ENCODE measurements around the gene B4GALT6. TPM values are rescaled to one million over a fixed set of nuclear protein-coding genes. Genes with fewer than 3 reads are reported as not detected.
A peak's percentile ranks its signal among the peaks of the same experiment; 100 is the strongest.

Gene B4GALT6
- total RNA-seq, 1 donor from 2014 or later = 7.4 TPM

GRCh38 chr18:31671951-31672350, 12.4 kb downstream of the B4GALT6 start:
- intact Hi-C loops (cut with DNase I) = no loop called here
- ATAC-seq (ENCODE audit: poor library complexity) (no peak), DNase-seq (no peak)

- no peak for ATAC-seq (ENCODE audit: poor library complexity)
- no peak for DNase-seq
- intact Hi-C loops (cut with DNase I) = no loop called here
These were observed 14.8 kb downstream of the B4GALT6 start for GRCh38 chr18:31669541-31669940.

- no peak for ATAC-seq (ENCODE audit: poor library complexity)
- no peak for DNase-seq
- intact Hi-C loops (cut with DNase I) = no loop called here
These were observed 17.2 kb downstream of the B4GALT6 start for GRCh38 chr18:31667185-31667584.

GRCh38 chr18:31666055-31666454, 18.3 kb downstream of the B4GALT6 start:
- ATAC-seq (ENCODE audit: poor library complexity) (no peak), DNase-seq (no peak)
- intact Hi-C loops (cut with DNase I) = no loop called here

- DNase-seq (no peak), ATAC-seq (ENCODE audit: poor library complexity) (no peak)
- intact Hi-C loops (cut with DNase I) = no loop called here
These were observed 20.3 kb downstream of the B4GALT6 start for GRCh38 chr18:31664101-31664500.

GRCh38 chr18:31661965-31662364, 22.4 kb downstream of the B4GALT6 start:
- intact Hi-C loops (cut with DNase I) = no loop called here
- DNase-seq (no peak), ATAC-seq (ENCODE audit: poor library complexity) (peak; percentile 36)

GRCh38 chr18:31660763-31661162, 23.6 kb downstream of the B4GALT6 start:
- intact Hi-C loops (cut with DNase I) = no loop called here
- DNase-seq (no peak), ATAC-seq (ENCODE audit: poor library complexity) (no peak)

- DNase-seq (no peak), ATAC-seq (ENCODE audit: poor library complexity) (no peak)
- intact Hi-C loops (cut with DNase I) = no loop called here
These were observed 24.7 kb downstream of the B4GALT6 start for GRCh38 chr18:31659576-31660177.

- ATAC-seq (ENCODE audit: poor library complexity) (no peak), DNase-seq (no peak)
- intact Hi-C loops (cut with DNase I) = no loop called here
These were observed 25.5 kb downstream of the B4GALT6 start for GRCh38 chr18:31658670-31659575.

GRCh38 chr18:31657823-31658669, 26.3 kb downstream of the B4GALT6 start:
- intact Hi-C loops (cut with DNase I) = no loop called here
- no peak for DNase-seq
- no peak for ATAC-seq (ENCODE audit: poor library complexity)

- no peak for ATAC-seq (ENCODE audit: poor library complexity)
- no peak for DNase-seq
- intact Hi-C loops (cut with DNase I) = no loop called here
These were observed 27.6 kb downstream of the B4GALT6 start for GRCh38 chr18:31656754-31657153.

- DNase-seq (no peak), ATAC-seq (ENCODE audit: poor library complexity) (no peak)
- intact Hi-C loops (cut with DNase I) = no loop called here
These were observed 29.0 kb downstream of the B4GALT6 start for GRCh38 chr18:31655354-31655753.

GRCh38 chr18:31652877-31653276, 31.5 kb downstream of the B4GALT6 start:
- DNase-seq (no peak), ATAC-seq (ENCODE audit: poor library complexity) (no peak)
- intact Hi-C loops (cut with DNase I) = no loop called here

- ATAC-seq (ENCODE audit: poor library complexity) (no peak), DNase-seq (no peak)
- intact Hi-C loops (cut with DNase I) = no loop called here
These were observed 32.0 kb downstream of the B4GALT6 start for GRCh38 chr18:31652357-31652756.

GRCh38 chr18:31651369-31651768, 33.0 kb downstream of the B4GALT6 start:
- intact Hi-C loops (cut with DNase I) = no loop called here
- no peak for ATAC-seq (ENCODE audit: poor library complexity)
- DNase-seq = no peak

GRCh38 chr18:31649978-31650719, 34.2 kb downstream of the B4GALT6 start:
- ATAC-seq (ENCODE audit: poor library complexity) (no peak), DNase-seq (no peak)
- intact Hi-C loops (cut with DNase I) = no loop called here

- ATAC-seq (ENCODE audit: poor library complexity) (no peak), DNase-seq (no peak)
- intact Hi-C loops (cut with DNase I) = no loop called here
These were observed 34.9 kb downstream of the B4GALT6 start for GRCh38 chr18:31649449-31649848.

GRCh38 chr18:31648966-31649429, 35.4 kb downstream of the B4GALT6 start:
- no peak for DNase-seq
- ATAC-seq (ENCODE audit: poor library complexity) = no peak
- intact Hi-C loops (cut with DNase I) = no loop called here

- DNase-seq (no peak), ATAC-seq (ENCODE audit: poor library complexity) (no peak)
- intact Hi-C loops (cut with DNase I) = no loop called here
These were observed 35.9 kb downstream of the B4GALT6 start for GRCh38 chr18:31648458-31648857.
